SK-N-SH treated with all-trans-retinoic acid at 6 μM for 48 hours (cell line): ENCODE results near the gene COA7.

Source experiments
- ATAC-seq: fragments of 200-7000 bp; cut with Tn5 transposase; 3 replicates; pipeline ENCODE4 v1.9.1; 2020; ENCODE audit warnings: mild to moderate bottlenecking, moderate library complexity
- ARNTL ChIP-seq: fragments of 450-650 bp; formaldehyde crosslinking; IDR thresholded peaks from 2 replicates; pipeline ENCODE4 v1.5.0; 2020; ENCODE audit warnings: low read depth, mild to moderate bottlenecking, moderate library complexity, borderline replicate concordance
- BACH2 ChIP-seq: fragments of 250-450 bp; sonication (Bioruptor Pico); IDR thresholded peaks from 2 replicates; pipeline ENCODE4 v1.9.0; 2021; ENCODE audit warnings: mild to moderate bottlenecking, borderline replicate concordance
- CREB5 ChIP-seq: fragments of 250-450 bp; sonication (Bioruptor Pico); IDR thresholded peaks from 2 replicates; pipeline ENCODE4 v1.5.1; 2020; ENCODE audit warnings: low read depth, mild to moderate bottlenecking, moderate library complexity
- CSDC2 ChIP-seq: fragments of 250-450 bp; sonication (Bioruptor Pico); IDR thresholded peaks from 2 replicates; pipeline ENCODE4 v1.5.0; 2020; ENCODE audit warnings: mild to moderate bottlenecking, moderate library complexity
- CSRNP3 ChIP-seq: fragments of 250-450 bp; sonication (Bioruptor Pico); IDR thresholded peaks from 2 replicates; pipeline ENCODE4 v1.5.1; 2021; ENCODE audit warnings: mild to moderate bottlenecking, moderate library complexity
- ESRRG ChIP-seq: fragments of 250-450 bp; sonication (Bioruptor Pico); IDR thresholded peaks from 2 replicates; pipeline ENCODE4 v1.6.1; 2021; ENCODE audit warnings: mild to moderate bottlenecking
- GLIS3 ChIP-seq: fragments of 250-450 bp; sonication (Bioruptor Pico); IDR thresholded peaks from 2 replicates; pipeline ENCODE4 v1.5.0; 2020; ENCODE audit warnings: mild to moderate bottlenecking, moderate library complexity
- ISL1 ChIP-seq: fragments of 250-450 bp; sonication (Bioruptor Pico); IDR thresholded peaks from 2 replicates; pipeline ENCODE4 v2.1.2; 2022; ENCODE audit warnings: mild to moderate bottlenecking, moderate library complexity
- OSR1 ChIP-seq: fragments of 250-450 bp; sonication (Bioruptor Pico); IDR thresholded peaks from 2 replicates; pipeline ENCODE4 v1.8.0; 2022; ENCODE audit warnings: moderate library complexity, mild to moderate bottlenecking, inconsistent platforms
- PATZ1 ChIP-seq: fragments of 250-450 bp; sonication (Bioruptor Pico); IDR thresholded peaks from 2 replicates; pipeline ENCODE4 v1.8.0; 2020; ENCODE audit warnings: mild to moderate bottlenecking, moderate library complexity, borderline replicate concordance
- PPARA ChIP-seq: fragments of 250-450 bp; sonication (Bioruptor Pico); IDR thresholded peaks from 2 replicates; pipeline ENCODE4 v1.5.0; 2020; ENCODE audit warnings: mild to moderate bottlenecking, borderline replicate concordance
- SNAI2 ChIP-seq: fragments of 250-450 bp; sonication (Bioruptor Pico); IDR thresholded peaks from 2 replicates; pipeline ENCODE4 v1.5.0; 2020; ENCODE audit warnings: mild to moderate bottlenecking, moderate library complexity
- TCF4 ChIP-seq: fragments of 250-450 bp; sonication (Bioruptor Pico); IDR thresholded peaks from 2 replicates; pipeline ENCODE4 v1.8.0; 2021; ENCODE audit warnings: mild to moderate bottlenecking, moderate library complexity, borderline replicate concordance
- TOX ChIP-seq: fragments of 250-450 bp; sonication (Bioruptor Pico); IDR thresholded peaks from 2 replicates; pipeline ENCODE4 v1.8.0; 2021; ENCODE audit warnings: mild to moderate bottlenecking, moderate library complexity, borderline replicate concordance
- TSHZ2 ChIP-seq: fragments of 250-450 bp; sonication (Bioruptor Pico); IDR thresholded peaks from 2 replicates; pipeline ENCODE4 v1.5.0; 2020; ENCODE audit warnings: mild to moderate bottlenecking, moderate library complexity
- ZC3H10 ChIP-seq: fragments of 250-450 bp; sonication (Bioruptor Pico); IDR thresholded peaks from 2 replicates; pipeline ENCODE4 v1.5.1; 2021; ENCODE audit warnings: mild to moderate bottlenecking, moderate library complexity
- ZFP3 ChIP-seq: fragments of 250-450 bp; sonication (Bioruptor Pico); IDR thresholded peaks from 2 replicates; pipeline ENCODE4 v1.5.0; 2020; ENCODE audit warnings: mild to moderate bottlenecking, moderate library complexity
- ZFP30 ChIP-seq: fragments of 450-650 bp; formaldehyde crosslinking; IDR thresholded peaks from 2 replicates; pipeline ENCODE4 v1.5.0; 2022; ENCODE audit warnings: mild to moderate bottlenecking, moderate library complexity
- ZNF565 ChIP-seq: fragments of 450-650 bp; formaldehyde crosslinking; conservative IDR thresholded peaks from 2 replicates; pipeline ENCODE4 v1.5.0; 2020; ENCODE audit warnings: low read depth, mild to moderate bottlenecking, moderate library complexity
- ZNF70 ChIP-seq: fragments of 450-650 bp; formaldehyde crosslinking; IDR thresholded peaks from 2 replicates; pipeline ENCODE4 v1.5.0; 2020; ENCODE audit warnings: mild to moderate bottlenecking, moderate library complexity
- ZNF8 ChIP-seq: fragments of 450-650 bp; formaldehyde crosslinking; IDR thresholded peaks from 2 replicates; pipeline ENCODE4 v1.5.0; 2020; ENCODE audit warnings: mild to moderate bottlenecking, moderate library complexity

COA7 gene

GRCh38 chr1:52692697-52693096, 5.5 kb downstream of the COA7 start:
- TF ChIP-seq ZC3H10 (CRISPR knock-in tag) (no peak), ZNF565 (CRISPR knock-in tag) (no peak), ZFP30 (CRISPR knock-in tag) (no peak), ZFP3 (CRISPR knock-in tag) (no peak), ARNTL (CRISPR knock-in tag) (no peak), GLIS3 (CRISPR knock-in tag) (no peak), ISL1 (CRISPR knock-in tag) (no peak), PPARA (CRISPR knock-in tag) (no peak), ZNF70 (no peak), CREB5 (CRISPR knock-in tag) (no peak), TSHZ2 (no peak), TOX (no peak), BACH2 (CRISPR knock-in tag) (no peak), ESRRG (no peak), OSR1 (no peak), CSDC2 (no peak), ZNF8 (CRISPR knock-in tag) (no peak), SNAI2 (CRISPR knock-in tag) (no peak)

GRCh38 chr1:52691821-52692220, 6.3 kb downstream of the COA7 start:
- TF ChIP-seq ZFP30 (CRISPR knock-in tag) (no peak), CSRNP3 (CRISPR knock-in tag) (no peak), ZC3H10 (CRISPR knock-in tag) (no peak), TSHZ2 (no peak), CREB5 (CRISPR knock-in tag) (no peak), TOX (no peak), GLIS3 (CRISPR knock-in tag) (no peak), OSR1 (no peak), ISL1 (CRISPR knock-in tag) (no peak), BACH2 (CRISPR knock-in tag) (no peak), ZNF70 (no peak), TCF4 (CRISPR knock-in tag) (no peak), PATZ1 (CRISPR knock-in tag) (no peak), ZNF8 (CRISPR knock-in tag) (no peak), ZFP3 (CRISPR knock-in tag) (no peak)
- ATAC-seq, result no peak

More at GRCh38 chr1:52692697-52693096, 5.5 kb downstream of the COA7 start:
- ATAC-seq, result no peak
